PC-3 (cell line): ENCODE data around the gene RSRC1.

Experiments used
- EZH2phosphoT487 ChIP-seq: fragments of 300-600 bp; sonication (generic); IDR thresholded peaks from 2 replicates; pipeline ENCODE4 v1.6.1; 2018; ENCODE audit warnings: mild to moderate bottlenecking, antibody characterized with exemption, low read length, borderline replicate concordance
- TF ChIP-seq, protein P1 (sequence below): fragments of 300-600 bp; sonication (generic); conservative IDR thresholded peaks from 2 replicates; pipeline ENCODE4 v1.5.1; 2017; ENCODE audit warnings: antibody characterized with exemption, low read depth, mild to moderate bottlenecking, low read length

DNA sequence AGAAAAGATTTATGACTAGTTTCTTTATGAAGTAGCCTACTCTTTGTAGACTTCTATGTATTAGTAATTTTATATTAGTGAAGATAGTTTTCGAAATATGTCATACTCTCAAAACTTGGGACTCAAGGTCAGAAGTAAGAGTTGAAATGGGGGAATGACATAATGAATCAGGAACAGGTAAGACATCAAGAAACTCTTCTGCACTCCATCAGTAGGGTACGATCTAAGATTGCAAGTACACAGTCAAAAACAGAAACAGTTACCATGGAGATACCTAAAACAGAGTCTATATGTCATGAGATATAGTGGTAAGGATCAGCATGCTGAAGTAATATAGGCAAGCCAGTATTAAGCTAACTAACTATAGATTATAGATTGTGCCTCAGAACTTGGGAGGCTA, 274.1 kb downstream of the RSRC1 start:
- no peak for TF ChIP-seq EZH2phosphoT487
- TF ChIP-seq, protein P1, sequence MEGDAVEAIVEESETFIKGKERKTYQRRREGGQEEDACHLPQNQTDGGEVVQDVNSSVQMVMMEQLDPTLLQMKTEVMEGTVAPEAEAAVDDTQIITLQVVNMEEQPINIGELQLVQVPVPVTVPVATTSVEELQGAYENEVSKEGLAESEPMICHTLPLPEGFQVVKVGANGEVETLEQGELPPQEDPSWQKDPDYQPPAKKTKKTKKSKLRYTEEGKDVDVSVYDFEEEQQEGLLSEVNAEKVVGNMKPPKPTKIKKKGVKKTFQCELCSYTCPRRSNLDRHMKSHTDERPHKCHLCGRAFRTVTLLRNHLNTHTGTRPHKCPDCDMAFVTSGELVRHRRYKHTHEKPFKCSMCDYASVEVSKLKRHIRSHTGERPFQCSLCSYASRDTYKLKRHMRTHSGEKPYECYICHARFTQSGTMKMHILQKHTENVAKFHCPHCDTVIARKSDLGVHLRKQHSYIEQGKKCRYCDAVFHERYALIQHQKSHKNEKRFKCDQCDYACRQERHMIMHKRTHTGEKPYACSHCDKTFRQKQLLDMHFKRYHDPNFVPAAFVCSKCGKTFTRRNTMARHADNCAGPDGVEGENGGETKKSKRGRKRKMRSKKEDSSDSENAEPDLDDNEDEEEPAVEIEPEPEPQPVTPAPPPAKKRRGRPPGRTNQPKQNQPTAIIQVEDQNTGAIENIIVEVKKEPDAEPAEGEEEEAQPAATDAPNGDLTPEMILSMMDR: no peak
